Measurements from ENCODE around the gene IGFBP4.
A peak's percentile ranks its signal among the peaks of the same experiment; 100 is the strongest.

GRCh38 chr17:40485851-40486521 is 42.7 kb downstream of the IGFBP4 start:
- TF ChIP-seq POLR2A (IDR thresholded peaks at IDR 0.05) = peak; percentile 24
- no peak for TF ChIP-seq CTCF (IDR thresholded peaks at IDR 0.05)
